A549 (cell line): Measurements from ENCODE around the gene AGR2. TPM values are rescaled to one million over a fixed set of nuclear protein-coding genes. Genes with fewer than 3 reads are reported as not detected.

Experiments used
- ATAC-seq, 2 experiments: fragments of 200-7000 bp in 1 of 2; fragments of >200 bp in 1 of 2; cut with Nextera tagmentation in 1 of 2; cut with Tn5 transposase in 1 of 2; 3 replicates each; pipeline versions ENCODE4 v1.8.0 to v1.9.1; 2018 to 2020; ENCODE audit warnings: mild to moderate bottlenecking in 1 of 2, moderate library complexity in 1 of 2
- CTCF ChIA-PET: fragments of 300-600 bp; sonication (Branson Sonifier 250); formaldehyde crosslinking; extraction: SDS; loops from one replicate; lab custom pipeline; 2021; ENCODE audit warnings: antibody characterized with exemption, inconsistent platforms; lab: Yijun Ruan, JAX
- POLR2A ChIA-PET: fragments of 350-600 bp; formaldehyde crosslinking; extraction: SDS; loops from one replicate; lab custom pipeline; 2021; ENCODE audit warnings: antibody characterized with exemption, inconsistent platforms; lab: Yijun Ruan, JAX
- DNase-seq, 2 experiments: peaks; one replicate each; pipeline versions ENCODE4 v3.0.0 to v3.0.0-alpha.2; 2011 to 2016; ENCODE audit warnings: low read depth in 1 of 2, low spot score in 1 of 2
- FAIRE-seq: peaks from 2 replicates; lab custom pipeline; 2011; peaks lifted over from hg19 to GRCh38; lab: Jason Lieb, UNC
- H3K27ac ChIP-seq, 2 experiments: fragments of >200 bp; sonication (Bioruptor Twin); formaldehyde crosslinking; 3 replicates each; pipeline ENCODE4 v1.5.1; 2016 to 2017
- H3K4me1 ChIP-seq: fragments of >200 bp; sonication (Bioruptor Twin); formaldehyde crosslinking; 3 replicates; pipeline ENCODE4 v1.6.1; 2016
- H3K4me2 ChIP-seq: fragments of >200 bp; sonication (Bioruptor Twin); formaldehyde crosslinking; 3 replicates; pipeline ENCODE4 v1.6.1; 2016
- H3K4me3 ChIP-seq: fragments of >200 bp; sonication (Bioruptor Twin); formaldehyde crosslinking; 3 replicates; pipeline ENCODE4 v1.5.1; 2016
- H3K9me3 ChIP-seq: fragments of >200 bp; sonication (Bioruptor Twin); formaldehyde crosslinking; 3 replicates; pipeline ENCODE4 v1.6.1; 2016
- CBX8 ChIP-seq: fragments of 200-600 bp; sonication (generic); IDR thresholded peaks from 2 replicates; pipeline ENCODE4 v1.6.1; 2016
- CEBPB ChIP-seq, 2 experiments: fragments of >200 bp in 1 of 2; sonication (Bioruptor Twin) in 1 of 2; formaldehyde crosslinking in 1 of 2; IDR thresholded peaks; 2 replicates each; pipeline ENCODE4 v1.6.1; 2012 to 2016
- CHD4 ChIP-seq: fragments of 200-600 bp; sonication (generic); IDR thresholded peaks from 2 replicates; pipeline ENCODE4 v1.6.1; 2016; ENCODE audit warnings: antibody characterized with exemption, mild to moderate bottlenecking, borderline replicate concordance
- E2F6 ChIP-seq: IDR thresholded peaks from 2 replicates; pipeline ENCODE4 v1.6.1; 2012; ENCODE audit warnings: low read depth, borderline replicate concordance
- EHF ChIP-seq: fragments of 250-450 bp; sonication (Bioruptor Pico); IDR thresholded peaks from 2 replicates; pipeline ENCODE4 v1.5.0; 2020; ENCODE audit warnings: mild to moderate bottlenecking
- ELK1 ChIP-seq: fragments of 150-350 bp; IDR thresholded peaks from 2 replicates; pipeline ENCODE4 v1.6.1; 2014; ENCODE audit warnings: low read depth, mild to moderate bottlenecking, low read length
- FOSL2 ChIP-seq, 2 experiments: fragments of 450-650 bp in 1 of 2; fragments of >200 bp in 1 of 2; sonication (Bioruptor Twin) in 1 of 2; formaldehyde crosslinking; IDR thresholded peaks; 2 replicates each; pipeline versions ENCODE4 v1.5.0 to v1.6.1; 2016 to 2020; ENCODE audit warnings: mild to moderate bottlenecking in 1 of 2, moderate library complexity in 1 of 2
- FOXS1 ChIP-seq: fragments of 250-450 bp; sonication (Bioruptor Pico); IDR thresholded peaks from 2 replicates; pipeline ENCODE4 v1.5.0; 2020; ENCODE audit warnings: mild to moderate bottlenecking, moderate library complexity
- HOXA7 ChIP-seq: fragments of 250-450 bp; sonication (Bioruptor Pico); IDR thresholded peaks from 2 replicates; pipeline ENCODE4 v1.5.0; 2020; ENCODE audit warnings: mild to moderate bottlenecking, moderate library complexity
- JUNB ChIP-seq: fragments of >200 bp; sonication (Bioruptor Twin); formaldehyde crosslinking; IDR thresholded peaks from 2 replicates; pipeline ENCODE4 v1.6.1; 2016
- NFE2L2 ChIP-seq: fragments of 150-350 bp; conservative IDR thresholded peaks from 2 replicates; pipeline ENCODE4 v1.6.1; 2014; ENCODE audit warnings: low read length
- PBX3 ChIP-seq: IDR thresholded peaks from 2 replicates; pipeline ENCODE4 v1.6.1; 2012
- POLR2A ChIP-seq: IDR thresholded peaks from 2 replicates; pipeline ENCODE4 v1.6.1; 2012; ENCODE audit warnings: mild to moderate bottlenecking, low read length
- RFX5 ChIP-seq: fragments of 450-650 bp; IDR thresholded peaks from 2 replicates; pipeline ENCODE4 v1.7.1; 2014; ENCODE audit warnings: antibody characterized with exemption, mild to moderate bottlenecking, moderate library complexity
- RNF2 ChIP-seq: fragments of 200-600 bp; sonication (generic); IDR thresholded peaks from 2 replicates; pipeline ENCODE4 v1.6.1; 2016; ENCODE audit warnings: low read depth, mild to moderate bottlenecking, antibody characterized with exemption, moderate library complexity, borderline replicate concordance
- ZNF302 ChIP-seq: fragments of 250-450 bp; sonication (Bioruptor Pico); IDR thresholded peaks from 2 replicates; pipeline ENCODE4 v1.9.0; 2021; ENCODE audit warnings: inconsistent platforms, mild to moderate bottlenecking, moderate library complexity
- ZSCAN20 ChIP-seq: fragments of 250-450 bp; sonication (Bioruptor Pico); IDR thresholded peaks from 2 replicates; pipeline ENCODE4 v1.8.0; 2022; ENCODE audit warnings: mild to moderate bottlenecking, moderate library complexity
- WGBS: methylation state at CpG from one replicate; pipeline ENCODE4 v1.1.6; 2017; ENCODE audit errors: missing lambda C conversion rate; 5-methylcytosine and 5-hydroxymethylcytosine counted together
- polyA plus RNA-seq, 4 experiments: library from polyadenylated mRNA; depleted of rRNA in 3 of 4; stranded (reverse); fragments of >200 nt; fragmentation: RNase III in 1 of 4; extraction: RNeasy Plus Mini Kit Qiagen cat#74134 plus additional on column Dnase treatment in 1 of 4; gene quantifications; 2 replicates in 3 of 4; 3 replicates in 1 of 4; pipeline ENCODE4 v1.2.3, GENCODE V29; 2011 to 2017
- TF ChIP-seq, protein P1 (sequence below): IDR thresholded peaks from 2 replicates; pipeline ENCODE4 v1.6.1; 2012
- TF ChIP-seq, protein P2 (sequence below): fragments of 200-600 bp; sonication (generic); IDR thresholded peaks from 2 replicates; pipeline ENCODE4 v1.6.1; 2016; ENCODE audit warnings: antibody characterized with exemption, mild to moderate bottlenecking, moderate library complexity

The AGR2 gene
- polyA plus RNA-seq, 2 of the 4 experiments (the other 2 are of a cell fraction), result 60.7 to 479 TPM

DNA sequence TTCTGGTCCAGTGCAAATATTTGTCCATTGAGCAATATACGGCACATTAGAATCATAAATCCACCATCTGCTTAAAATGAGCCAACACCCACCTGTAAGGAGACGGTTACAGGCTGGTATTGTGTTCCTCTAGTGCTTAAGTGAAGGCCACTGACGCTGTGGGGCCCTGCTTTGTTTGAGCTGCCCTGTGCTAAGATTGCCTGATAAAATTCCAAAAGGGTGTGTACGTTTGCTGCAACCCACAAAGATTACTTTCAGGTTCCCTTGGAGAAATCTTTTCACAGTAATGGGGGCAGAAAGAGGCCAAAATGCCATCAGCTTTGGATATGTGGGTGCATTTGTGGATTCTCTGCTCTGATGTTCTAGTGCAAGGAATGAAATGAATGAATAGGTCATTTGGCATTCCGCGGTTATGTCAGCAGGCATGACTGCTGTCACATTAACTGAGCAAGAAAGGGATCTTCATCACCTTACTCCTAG lies 42.6 kb upstream of the AGR2 start (continued):
- TF ChIP-seq CBX8 (no peak), RNF2 (no peak), CEBPB (IDR thresholded peaks at IDR 0.05) (peak; percentile 93 to 98), CHD4 (no peak)

DNA sequence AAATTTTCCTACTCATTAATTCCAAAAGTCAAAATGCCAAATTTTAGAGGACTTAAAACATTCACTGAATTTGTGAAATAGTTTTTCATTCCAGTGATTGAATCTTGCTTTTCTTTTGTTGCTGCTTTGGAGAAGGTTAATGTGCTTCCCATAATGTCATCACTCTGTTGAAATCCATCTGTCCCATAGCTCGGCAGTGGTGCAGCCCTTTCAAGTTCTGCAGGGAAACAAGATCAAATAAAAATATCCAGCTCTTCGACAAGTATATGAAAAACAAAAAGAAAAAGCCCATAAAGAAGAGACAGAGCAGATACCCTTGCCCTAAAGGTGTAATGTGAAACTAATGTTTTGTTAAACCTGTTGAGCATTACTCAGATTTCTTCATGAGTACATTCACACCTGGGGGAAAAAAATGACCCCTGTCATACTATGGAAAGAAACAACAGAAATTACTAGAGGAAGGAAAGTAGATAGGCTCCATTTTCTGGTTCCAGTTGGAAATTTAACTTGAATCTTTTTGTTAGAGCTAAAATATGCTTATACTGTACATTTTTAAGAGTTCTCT lies 41.9 kb upstream of the AGR2 start:
- Histone ChIP-seq H3K27ac (peak overlapping the region; percentile 81 to 85), H3K4me2 (peak overlapping the region; percentile 82), H3K4me3 (peak overlapping the region; percentile 21; the same call in 2 of the 3 replicates), H3K9me3 (0 out of 3 replicates have a peak, but pooled peaks cover 3% of the 10 kb centered on the region), H3K4me1 (peaks cover 26% of the 10 kb centered on the region)
- FAIRE-seq, result peak; percentile 77
- 7% methylated on average over 2 of the region's 2 CpGs for WGBS
- CTCF ChIA-PET, result interaction anchor here (1.0 to 1.6 kb wide), 6 partner anchors 42 to 136 kb away, joined by 3 to 6 read pairs (median 3); partner anchors contain the start of gene AGR2
- peak in 1 of 2 experiments; percentile 11; a peak in 4 of 6 replicates for ATAC-seq
- TF ChIP-seq, protein P1, sequence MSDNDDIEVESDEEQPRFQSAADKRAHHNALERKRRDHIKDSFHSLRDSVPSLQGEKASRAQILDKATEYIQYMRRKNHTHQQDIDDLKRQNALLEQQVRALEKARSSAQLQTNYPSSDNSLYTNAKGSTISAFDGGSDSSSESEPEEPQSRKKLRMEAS, result no peak
- TF ChIP-seq CEBPB (IDR thresholded peaks at IDR 0.05) (no peak), JUNB (no peak; the same call in 1 of the 2 replicates), ELK1 (no peak), POLR2A (no peak), ZSCAN20 (CRISPR knock-in tag) (no peak), NFE2L2 (no peak), FOSL2 (IDR thresholded peaks at IDR 0.05) (no peak), FOSL2 (CRISPR knock-in tag; IDR thresholded peaks at IDR 0.05) (no peak), E2F6 (no peak), EHF (CRISPR knock-in tag) (no peak), ZNF302 (CRISPR knock-in tag) (no peak), RFX5 (no peak), FOXS1 (CRISPR knock-in tag) (no peak), RNF2 (no peak), PBX3 (no peak), HOXA7 (CRISPR knock-in tag) (no peak)
- TF ChIP-seq, protein P2, sequence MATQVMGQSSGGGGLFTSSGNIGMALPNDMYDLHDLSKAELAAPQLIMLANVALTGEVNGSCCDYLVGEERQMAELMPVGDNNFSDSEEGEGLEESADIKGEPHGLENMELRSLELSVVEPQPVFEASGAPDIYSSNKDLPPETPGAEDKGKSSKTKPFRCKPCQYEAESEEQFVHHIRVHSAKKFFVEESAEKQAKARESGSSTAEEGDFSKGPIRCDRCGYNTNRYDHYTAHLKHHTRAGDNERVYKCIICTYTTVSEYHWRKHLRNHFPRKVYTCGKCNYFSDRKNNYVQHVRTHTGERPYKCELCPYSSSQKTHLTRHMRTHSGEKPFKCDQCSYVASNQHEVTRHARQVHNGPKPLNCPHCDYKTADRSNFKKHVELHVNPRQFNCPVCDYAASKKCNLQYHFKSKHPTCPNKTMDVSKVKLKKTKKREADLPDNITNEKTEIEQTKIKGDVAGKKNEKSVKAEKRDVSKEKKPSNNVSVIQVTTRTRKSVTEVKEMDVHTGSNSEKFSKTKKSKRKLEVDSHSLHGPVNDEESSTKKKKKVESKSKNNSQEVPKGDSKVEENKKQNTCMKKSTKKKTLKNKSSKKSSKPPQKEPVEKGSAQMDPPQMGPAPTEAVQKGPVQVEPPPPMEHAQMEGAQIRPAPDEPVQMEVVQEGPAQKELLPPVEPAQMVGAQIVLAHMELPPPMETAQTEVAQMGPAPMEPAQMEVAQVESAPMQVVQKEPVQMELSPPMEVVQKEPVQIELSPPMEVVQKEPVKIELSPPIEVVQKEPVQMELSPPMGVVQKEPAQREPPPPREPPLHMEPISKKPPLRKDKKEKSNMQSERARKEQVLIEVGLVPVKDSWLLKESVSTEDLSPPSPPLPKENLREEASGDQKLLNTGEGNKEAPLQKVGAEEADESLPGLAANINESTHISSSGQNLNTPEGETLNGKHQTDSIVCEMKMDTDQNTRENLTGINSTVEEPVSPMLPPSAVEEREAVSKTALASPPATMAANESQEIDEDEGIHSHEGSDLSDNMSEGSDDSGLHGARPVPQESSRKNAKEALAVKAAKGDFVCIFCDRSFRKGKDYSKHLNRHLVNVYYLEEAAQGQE, result no peak
- DNase-seq, result peak in 1 of 2 experiments; percentile 31
- POLR2A ChIA-PET, result interaction anchor here (1.2 to 2.7 kb wide), 5 partner anchors 10 to 75 kb away, joined by 3 to 14 read pairs (median 3); partner anchors contain the start of gene AGR2
